Cardiac fibroblast (primary cell): Measurements from ENCODE around the gene CNTNAP2.

Experiments
- DNase-seq, 2 donors: peaks; one replicate each; pipeline versions ENCODE4 v3.0.0 to v3.0.0-alpha.2; 2010; ENCODE audit warnings: low read depth in 2 of 2
- H3K4me3 ChIP-seq, 2 donors: replicated peaks in 1 of 2; 1 replicate in 1 of 2; 2 replicates in 1 of 2; pipeline ENCODE4 v1.5.1; 2011; ENCODE audit warnings: low read depth in 2 of 2, low read length in 2 of 2, mild to moderate bottlenecking in 2 of 2, moderate library complexity in 1 of 2
- CTCF ChIP-seq: IDR thresholded peaks from one replicate; pipeline ENCODE4 v1.5.1; 2011; ENCODE audit warnings: low read depth, mild to moderate bottlenecking, low read length, inconsistent platforms

CNTNAP2 gene

GRCh38 chr7:146700015-146700560 is 583.5 kb downstream of the CNTNAP2 start:
- no peak for TF ChIP-seq CTCF
- no peak overlapping the region for H3K4me3 ChIP-seq

GRCh38 chr7:146701166-146701565 is 584.6 kb downstream of the CNTNAP2 start:
- no peak for TF ChIP-seq CTCF
- DNase-seq = no peak
- no peak overlapping the region for H3K4me3 ChIP-seq

More at GRCh38 chr7:146700015-146700560, 583.5 kb downstream of the CNTNAP2 start:
- no peak for DNase-seq

GRCh38 chr7:146702898-146703297 is 586.3 kb downstream of the CNTNAP2 start:
- DNase-seq = no peak
- no peak for TF ChIP-seq CTCF

GRCh38 chr7:146709451-146710027 is 592.9 kb downstream of the CNTNAP2 start:
- no peak for DNase-seq
- no peak for TF ChIP-seq CTCF
- no peak overlapping the region for H3K4me3 ChIP-seq

More at GRCh38 chr7:146702898-146703297, 586.3 kb downstream of the CNTNAP2 start:
- no peak overlapping the region for H3K4me3 ChIP-seq

- H3K4me3 ChIP-seq = no peak overlapping the region
- no peak for DNase-seq
- no peak for TF ChIP-seq CTCF
These were observed 596.6 kb downstream of the CNTNAP2 start for GRCh38 chr7:146713205-146713604.

- no peak for DNase-seq
- no peak for TF ChIP-seq CTCF
- no peak overlapping the region for H3K4me3 ChIP-seq
These were observed 597.3 kb downstream of the CNTNAP2 start for GRCh38 chr7:146713934-146714333.

GRCh38 chr7:146720195-146720594 is 603.6 kb downstream of the CNTNAP2 start:
- DNase-seq = no peak
- H3K4me3 ChIP-seq = no peak overlapping the region
- TF ChIP-seq CTCF = no peak
